Lower lobe of right lung (tissue), 2 donors: ENCODE results near the gene ATP8B1. TPM values are rescaled to one million over a fixed set of nuclear protein-coding genes. Genes with fewer than 3 reads are reported as not detected.

Experiments used
- ATAC-seq, 2 donors: fragments of 200-7000 bp; cut with Tn5 transposase; one replicate each; pipeline ENCODE4 v1.9.1; 2020 to 2022; ENCODE audit warnings: mild to moderate bottlenecking in 2 of 2, moderate library complexity in 2 of 2
- DNase-seq: peaks from one replicate; pipeline ENCODE4 v3.0.0-alpha.2; 2020
- H3K27ac ChIP-seq: fragments of 200-600 bp; one replicate; pipeline ENCODE4 v1.8.0; 2022
- H3K27me3 ChIP-seq: fragments of 200-600 bp; one replicate; pipeline ENCODE4 v1.8.0; 2022; ENCODE audit warnings: low read depth
- H3K36me3 ChIP-seq: fragments of 200-600 bp; one replicate; pipeline ENCODE4 v1.8.0; 2022; ENCODE audit warnings: mild to moderate bottlenecking
- H3K4me1 ChIP-seq: fragments of 200-600 bp; one replicate; pipeline ENCODE4 v1.8.0; 2022
- H3K4me3 ChIP-seq: fragments of 200-600 bp; one replicate; pipeline ENCODE4 v1.8.0; 2022; ENCODE audit warnings: mild to moderate bottlenecking
- H3K9me3 ChIP-seq: fragments of 200-600 bp; one replicate; pipeline ENCODE4 v1.8.0; 2022
- CTCF ChIP-seq: fragments of 200-600 bp; IDR thresholded peaks from one replicate; pipeline ENCODE4 v1.8.0; 2022; ENCODE audit warnings: antibody characterized with exemption, mild to moderate bottlenecking
- intact Hi-C: fragments of 100-400 bp; cut with DNase I; formaldehyde crosslinking; loops from one replicate; pipeline ENCODE4 v1.11.0; 2022
- total RNA-seq: library from RNA; stranded (reverse); fragmentation: NEBNext Ultra II Directional; extraction: Animal tissue kit (Norgen Biotek cat#: 25700); gene quantifications from one replicate; pipeline ENCODE4 v1.2.1, GENCODE V29; 2021
- donor health status: DM: no; HTN: yes; CAD: no; lungs with severe emphysema.

Gene ATP8B1
- total RNA-seq, 1 donor from 2014 or later: 27.2 TPM

GRCh38 chr18:57705832-57706595, 97.1 kb downstream of the ATP8B1 start:
- ATAC-seq (no peak), DNase-seq (no peak)
- intact Hi-C loops: no loop called here

GRCh38 chr18:57705011-57705410, 98.1 kb downstream of the ATP8B1 start:
- intact Hi-C loops: no loop called here
- no peaks in the 10 kb centered on the region for H3K9me3 ChIP-seq
- H3K27ac ChIP-seq: no peak overlapping the region
- DNase-seq (no peak), ATAC-seq (no peak)
- no peak for TF ChIP-seq CTCF
- H3K36me3 ChIP-seq: peaks cover 18% of the 10 kb centered on the region
- no peaks in the 10 kb centered on the region for H3K27me3 ChIP-seq
- H3K4me1 ChIP-seq: peaks cover 11% of the 10 kb centered on the region
- H3K4me3 ChIP-seq: no peak overlapping the region

More at GRCh38 chr18:57705832-57706595, 97.1 kb downstream of the ATP8B1 start:
- no peak for TF ChIP-seq CTCF
- Histone ChIP-seq H3K27ac (no peak overlapping the region), H3K36me3 (peaks cover 12% of the 10 kb centered on the region), H3K9me3 (no peaks in the 10 kb centered on the region), H3K4me3 (no peak overlapping the region), H3K4me1 (peaks cover 11% of the 10 kb centered on the region), H3K27me3 (no peaks in the 10 kb centered on the region)

GRCh38 chr18:57698571-57699276, 104.4 kb downstream of the ATP8B1 start:
- intact Hi-C loops: no loop called here
- no peaks in the 10 kb centered on the region for H3K27me3 ChIP-seq
- no peaks in the 10 kb centered on the region for H3K9me3 ChIP-seq
- no peak overlapping the region for H3K4me3 ChIP-seq
- H3K36me3 ChIP-seq: peaks cover 45% of the 10 kb centered on the region
- H3K27ac ChIP-seq: no peak overlapping the region
- peaks cover 5% of the 10 kb centered on the region for H3K4me1 ChIP-seq
- no peak for TF ChIP-seq CTCF
- DNase-seq (no peak), ATAC-seq (peak; percentile 84 to 93)

- intact Hi-C loops: no loop called here
- Histone ChIP-seq H3K4me3 (no peak overlapping the region), H3K27me3 (no peaks in the 10 kb centered on the region), H3K4me1 (peaks cover 5% of the 10 kb centered on the region), H3K36me3 (peaks cover 41% of the 10 kb centered on the region), H3K27ac (no peak overlapping the region), H3K9me3 (no peaks in the 10 kb centered on the region)
- TF ChIP-seq CTCF: no peak
- ATAC-seq (no peak), DNase-seq (no peak)
Observed at GRCh38 chr18:57697426-57697825, 105.7 kb downstream of the ATP8B1 start.

GRCh38 chr18:57696271-57696670, 106.8 kb downstream of the ATP8B1 start:
- no peaks in the 10 kb centered on the region for H3K9me3 ChIP-seq
- TF ChIP-seq CTCF: no peak
- H3K4me3 ChIP-seq: no peak overlapping the region
- no peaks in the 10 kb centered on the region for H3K27me3 ChIP-seq
- DNase-seq (no peak), ATAC-seq (no peak)
- peaks cover 5% of the 10 kb centered on the region for H3K4me1 ChIP-seq
- no peak overlapping the region for H3K27ac ChIP-seq
- H3K36me3 ChIP-seq: peaks cover 35% of the 10 kb centered on the region
- intact Hi-C loops: no loop called here
